ENCODE results near the gene SPNS2. TPM values are rescaled to one million over a fixed set of nuclear protein-coding genes. Genes with fewer than 3 reads are reported as not detected.

The SPNS2 gene
- total and polyA plus RNA-seq, 10 of the 15 experiments (the other 5 are each of a cell fraction or from before 2014, with no cell fraction given), result 0.04 to 1.1 (median 0.23) TPM; not detected in 2

GRCh38 chr17:4542726-4543191, 44.1 kb downstream of the SPNS2 start:
- Histone ChIP-seq H3K4me2 (ENCODE audit: control insufficient read depth, insufficient read depth) (no peak overlapping the region), H3K27me3 (replicated peaks in 1 of 2; ENCODE audit: control insufficient read depth in 2 of 2, insufficient read depth in 2 of 2, low read length in 1 of 2) (no peaks in the 10 kb centered on the region), H3K4me1 (ENCODE audit: control insufficient read depth, insufficient read depth, low read length) (no peaks in the 10 kb centered on the region), H3K79me2 (ENCODE audit: control insufficient read depth, insufficient read depth, low read length) (no peaks in the 10 kb centered on the region), H4K20me1 (ENCODE audit: control insufficient read depth, insufficient read depth) (no peaks in the 10 kb centered on the region; the same call in 1 of the 2 replicates), H3K36me3 (ENCODE audit: control insufficient read depth in 2 of 2, insufficient read depth in 2 of 2, low read length in 1 of 2) (peaks cover 8 to 50% of the 10 kb centered on the region in 2 experiments; a peak in 3 of 4 replicates), H3K9me3 (replicated peaks; ENCODE audit: control insufficient read depth, insufficient read depth, low read length) (no peaks in the 10 kb centered on the region), H3K4me3 (no peak overlapping the region), H3K27ac (ENCODE audit: control insufficient read depth, insufficient read depth) (no peak overlapping the region), H3K9ac (ENCODE audit: control insufficient read depth, insufficient read depth, low read length) (no peak overlapping the region), H2AFZ (ENCODE audit: control insufficient read depth, low read depth, low read length) (no peak overlapping the region)
- intact Hi-C loops (cut with micrococcal nuclease; ENCODE audit: unreplicated experiment), result no loop called here
- no TSS peak for BruUV-seq (replicated peaks)
- ChIA-PET SMC1A (ENCODE audit: uncharacterized antibody, unreplicated experiment) (no interaction called here), CTCF (interaction anchor here (1.0 kb wide), 1 partner anchor 293 kb away, joined by 3 read pairs; no protein-coding TSS in a partner anchor), POLR2A (no interaction called here), RAD21 (ENCODE audit: unreplicated experiment) (no interaction called here)
- DNase-seq (ENCODE audit: low read depth, low spot score), result no peak
- in situ Hi-C loops (cut with MboI), result no loop called here
- no peak for ATAC-seq
- WGBS (ENCODE audit: insufficient coverage, insufficient replicate concordance, low lambda C conversion rate, missing lambda C conversion rate), result 99% methylated on average over 19 of the region's 19 CpGs
- FAIRE-seq, result no peak
- no peak for TF ChIP-seq SMAD5 (IDR thresholded peaks at IDR 0.05; ENCODE audit: low read depth)
- TF ChIP-seq KDM1A (IDR thresholded peaks at IDR 0.05; ENCODE audit: borderline replicate concordance), result no peak
- peak; percentile 40; the same call in 1 of the 2 replicates for TF ChIP-seq POLR2A (IDR thresholded peaks at IDR 0.05; ENCODE audit: low read depth, low read length)

- 92% methylated on average over 19 of the region's 19 CpGs for WGBS (ENCODE audit: insufficient coverage, insufficient replicate concordance, low lambda C conversion rate, missing lambda C conversion rate)
- BruUV-seq (replicated peaks), result no TSS peak
- Histone ChIP-seq H4K20me1 (ENCODE audit: control insufficient read depth, insufficient read depth) (no peaks in the 10 kb centered on the region; the same call in none of the 2 replicates), H3K27ac (ENCODE audit: control insufficient read depth, insufficient read depth) (no peak overlapping the region), H3K36me3 (ENCODE audit: control insufficient read depth in 2 of 2, insufficient read depth in 2 of 2, low read length in 1 of 2) (peaks cover 8 to 57% of the 10 kb centered on the region in 2 experiments; a peak in 3 of 4 replicates), H3K27me3 (replicated peaks in 1 of 2; ENCODE audit: control insufficient read depth in 2 of 2, insufficient read depth in 2 of 2, low read length in 1 of 2) (no peaks in the 10 kb centered on the region), H3K9me3 (replicated peaks; ENCODE audit: control insufficient read depth, insufficient read depth, low read length) (no peaks in the 10 kb centered on the region), H3K4me3 (no peak overlapping the region), H3K9ac (ENCODE audit: control insufficient read depth, insufficient read depth, low read length) (no peak overlapping the region), H3K4me1 (ENCODE audit: control insufficient read depth, insufficient read depth, low read length) (no peaks in the 10 kb centered on the region), H3K4me2 (ENCODE audit: control insufficient read depth, insufficient read depth) (no peak overlapping the region), H3K79me2 (ENCODE audit: control insufficient read depth, insufficient read depth, low read length) (no peaks in the 10 kb centered on the region), H2AFZ (ENCODE audit: control insufficient read depth, low read depth, low read length) (no peak overlapping the region)
- intact Hi-C loops (cut with micrococcal nuclease; ENCODE audit: unreplicated experiment), result no loop called here
- no peak for DNase-seq (ENCODE audit: low read depth, low spot score)
- ATAC-seq, result no peak
- SMC1A ChIA-PET (ENCODE audit: uncharacterized antibody, unreplicated experiment), result no interaction called here
- CTCF ChIA-PET, result interaction anchor here (1.1 kb wide), 1 partner anchor 22 kb away, joined by 3 read pairs; no protein-coding TSS in a partner anchor
- POLR2A ChIA-PET, result interaction anchor here (0.6 kb wide), 1 partner anchor 42 kb away, joined by 3 read pairs; no protein-coding TSS in a partner anchor
- peak; percentile 32; the same call in 1 of the 2 replicates for TF ChIP-seq POLR2A (IDR thresholded peaks at IDR 0.05; ENCODE audit: low read depth, low read length)
- TF ChIP-seq ZNF217 (IDR thresholded peaks at IDR 0.05), result no peak
- in situ Hi-C loops (cut with MboI), result no loop called here
- no peak for FAIRE-seq
- RAD21 ChIA-PET (ENCODE audit: unreplicated experiment), result no interaction called here
Observed at GRCh38 chr17:4543557-4544026, 44.9 kb downstream of the SPNS2 start.
